Measurements from ENCODE around the gene LRSAM1.

Gene LRSAM1

GRCh38 chr9:127519301-127520166, 68.2 kb downstream of the LRSAM1 start:
- H3K4me3 ChIP-seq (ENCODE audit: control insufficient read depth, low read depth, low read length) = no peak overlapping the region
- no peak for TF ChIP-seq CTCF (IDR thresholded peaks at IDR 0.05; ENCODE audit: control insufficient read depth, insufficient read depth, low read depth, low read length, missing control alignments)
- peak; percentile 86 for DNase-seq (ENCODE audit: low read depth)

- H3K4me3 ChIP-seq (ENCODE audit: control insufficient read depth, low read depth, low read length) = no peak overlapping the region
- DNase-seq (ENCODE audit: low read depth) = no peak
- TF ChIP-seq CTCF (IDR thresholded peaks at IDR 0.05; ENCODE audit: control insufficient read depth, insufficient read depth, low read depth, low read length, missing control alignments) = no peak
Observed at GRCh38 chr9:127520941-127521918, 69.9 kb downstream of the LRSAM1 start.

GRCh38 chr9:127521919-127522304, 70.6 kb downstream of the LRSAM1 start:
- DNase-seq (ENCODE audit: low read depth) = no peak
- no peak for TF ChIP-seq CTCF (IDR thresholded peaks at IDR 0.05; ENCODE audit: control insufficient read depth, insufficient read depth, low read depth, low read length, missing control alignments)

GRCh38 chr9:127522727-127523126, 71.4 kb downstream of the LRSAM1 start:
- H3K4me3 ChIP-seq (ENCODE audit: control insufficient read depth, low read depth, low read length) = no peak overlapping the region
- DNase-seq (ENCODE audit: low read depth) = no peak
- TF ChIP-seq CTCF (IDR thresholded peaks at IDR 0.05; ENCODE audit: control insufficient read depth, insufficient read depth, low read depth, low read length, missing control alignments) = no peak

More at GRCh38 chr9:127521919-127522304, 70.6 kb downstream of the LRSAM1 start:
- no peak overlapping the region for H3K4me3 ChIP-seq (ENCODE audit: control insufficient read depth, low read depth, low read length)

- no peak for DNase-seq (ENCODE audit: low read depth)
- no peak overlapping the region for H3K4me3 ChIP-seq (ENCODE audit: control insufficient read depth, low read depth, low read length)
- peak; percentile 66 for TF ChIP-seq CTCF (IDR thresholded peaks at IDR 0.05; ENCODE audit: control insufficient read depth, insufficient read depth, low read depth, low read length, missing control alignments)
Observed at GRCh38 chr9:127523312-127523851, 72.1 kb downstream of the LRSAM1 start.

GRCh38 chr9:127524373-127524772, 73.1 kb downstream of the LRSAM1 start:
- no peak for DNase-seq (ENCODE audit: low read depth)
- TF ChIP-seq CTCF (IDR thresholded peaks at IDR 0.05; ENCODE audit: control insufficient read depth, insufficient read depth, low read depth, low read length, missing control alignments) = no peak
- H3K4me3 ChIP-seq (ENCODE audit: control insufficient read depth, low read depth, low read length) = no peak overlapping the region
